WERI-Rb-1 (cell line): Measurements from ENCODE around the gene KRT77.

Experiments used
- DNase-seq: peaks from one replicate; pipeline ENCODE4 v3.0.0-alpha.2; 2020
- H3K27ac ChIP-seq: fragments of 250-450 bp; sonication (Bioruptor Pico); 2 replicates; pipeline ENCODE4 v1.5.1; 2020; ENCODE audit warnings: mild to moderate bottlenecking, moderate library complexity
- H3K27me3 ChIP-seq: fragments of 250-450 bp; sonication (Bioruptor Pico); 2 replicates; pipeline ENCODE4 v1.5.1; 2021; ENCODE audit warnings: mild to moderate bottlenecking, low read depth, moderate library complexity; ENCODE audit not compliant: insufficient read depth, severe bottlenecking
- H3K36me3 ChIP-seq: fragments of 250-450 bp; sonication (Bioruptor Pico); 2 replicates; pipeline ENCODE4 v1.5.1; 2020; ENCODE audit warnings: mild to moderate bottlenecking, moderate library complexity
- H3K4me3 ChIP-seq: 2 replicates; pipeline ENCODE4 v1.5.1; 2011; ENCODE audit warnings: low read depth, mild to moderate bottlenecking, control low read depth, low read length
- H3K9me3 ChIP-seq: fragments of 250-450 bp; sonication (Bioruptor Pico); 2 replicates; pipeline ENCODE4 v1.5.1; 2021; ENCODE audit warnings: mild to moderate bottlenecking, moderate library complexity; ENCODE audit not compliant: severe bottlenecking
- TF ChIP-seq, protein P1 (sequence below): IDR thresholded peaks from 2 replicates; pipeline ENCODE4 v1.5.1; 2011; ENCODE audit warnings: low read depth, mild to moderate bottlenecking, control low read depth, inconsistent platforms, low read length

The KRT77 gene

DNA sequence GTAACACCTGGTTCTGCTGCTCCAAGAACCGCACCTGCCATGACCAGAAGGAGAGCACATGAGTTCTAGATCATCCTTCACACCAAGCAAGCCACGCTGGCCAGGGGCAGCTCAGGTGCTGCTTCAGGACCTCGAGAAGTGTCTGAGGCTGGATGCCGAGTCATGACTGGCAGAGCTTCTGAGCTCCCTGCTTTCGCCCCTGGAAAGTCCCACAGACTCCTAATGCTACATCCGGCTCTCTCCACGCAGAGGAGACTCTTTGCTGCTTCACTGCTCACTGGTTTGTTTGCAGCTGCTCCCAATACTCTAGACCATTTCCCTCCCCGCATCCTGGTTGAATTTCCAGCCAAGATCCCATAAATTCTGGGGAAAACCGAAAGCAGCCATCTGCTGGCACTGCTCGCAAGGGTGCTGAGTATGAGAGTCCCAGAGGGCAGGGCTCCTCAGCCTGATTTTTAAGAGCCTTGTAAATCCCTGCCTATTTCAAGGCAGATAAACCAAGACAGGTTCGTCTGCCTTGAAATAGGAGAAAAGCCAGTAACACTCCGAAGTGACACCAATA, 52.7 kb downstream of the KRT77 start:
- H3K9me3 ChIP-seq = no peaks in the 10 kb centered on the region
- H3K27ac ChIP-seq = no peak overlapping the region
- DNase-seq = no peak
- no peaks in the 10 kb centered on the region for H3K36me3 ChIP-seq
- TF ChIP-seq, protein P1, sequence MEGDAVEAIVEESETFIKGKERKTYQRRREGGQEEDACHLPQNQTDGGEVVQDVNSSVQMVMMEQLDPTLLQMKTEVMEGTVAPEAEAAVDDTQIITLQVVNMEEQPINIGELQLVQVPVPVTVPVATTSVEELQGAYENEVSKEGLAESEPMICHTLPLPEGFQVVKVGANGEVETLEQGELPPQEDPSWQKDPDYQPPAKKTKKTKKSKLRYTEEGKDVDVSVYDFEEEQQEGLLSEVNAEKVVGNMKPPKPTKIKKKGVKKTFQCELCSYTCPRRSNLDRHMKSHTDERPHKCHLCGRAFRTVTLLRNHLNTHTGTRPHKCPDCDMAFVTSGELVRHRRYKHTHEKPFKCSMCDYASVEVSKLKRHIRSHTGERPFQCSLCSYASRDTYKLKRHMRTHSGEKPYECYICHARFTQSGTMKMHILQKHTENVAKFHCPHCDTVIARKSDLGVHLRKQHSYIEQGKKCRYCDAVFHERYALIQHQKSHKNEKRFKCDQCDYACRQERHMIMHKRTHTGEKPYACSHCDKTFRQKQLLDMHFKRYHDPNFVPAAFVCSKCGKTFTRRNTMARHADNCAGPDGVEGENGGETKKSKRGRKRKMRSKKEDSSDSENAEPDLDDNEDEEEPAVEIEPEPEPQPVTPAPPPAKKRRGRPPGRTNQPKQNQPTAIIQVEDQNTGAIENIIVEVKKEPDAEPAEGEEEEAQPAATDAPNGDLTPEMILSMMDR = no peak
- H3K27me3 ChIP-seq = peaks cover 92% of the 10 kb centered on the region
- no peak overlapping the region for H3K4me3 ChIP-seq

DNA sequence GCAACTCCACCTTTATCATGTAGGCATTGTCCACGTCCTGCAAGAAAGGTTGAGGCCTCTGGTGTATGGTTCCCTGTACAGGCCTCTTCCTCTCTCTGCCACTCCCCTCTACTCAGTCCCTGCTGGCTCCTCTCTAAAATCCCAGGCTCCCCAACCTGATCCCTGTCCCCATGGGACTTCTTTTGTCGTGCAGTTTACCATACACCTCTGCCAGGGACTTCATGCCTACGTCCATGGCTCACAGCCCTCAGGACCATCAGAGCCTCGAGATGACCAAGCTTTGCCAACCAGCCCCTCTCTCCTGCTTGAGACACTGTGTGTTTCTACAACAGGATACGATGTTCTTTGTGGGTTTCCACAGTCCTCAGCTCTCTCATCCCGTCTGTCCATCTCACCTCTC, 54.3 kb downstream of the KRT77 start:
- H3K36me3 ChIP-seq = no peaks in the 10 kb centered on the region
- no peak for DNase-seq
- H3K9me3 ChIP-seq = no peaks in the 10 kb centered on the region
- no peak overlapping the region for H3K27ac ChIP-seq
- H3K4me3 ChIP-seq = no peak overlapping the region
- TF ChIP-seq, protein P1 = no peak
- peaks cover 98% of the 10 kb centered on the region for H3K27me3 ChIP-seq

DNA sequence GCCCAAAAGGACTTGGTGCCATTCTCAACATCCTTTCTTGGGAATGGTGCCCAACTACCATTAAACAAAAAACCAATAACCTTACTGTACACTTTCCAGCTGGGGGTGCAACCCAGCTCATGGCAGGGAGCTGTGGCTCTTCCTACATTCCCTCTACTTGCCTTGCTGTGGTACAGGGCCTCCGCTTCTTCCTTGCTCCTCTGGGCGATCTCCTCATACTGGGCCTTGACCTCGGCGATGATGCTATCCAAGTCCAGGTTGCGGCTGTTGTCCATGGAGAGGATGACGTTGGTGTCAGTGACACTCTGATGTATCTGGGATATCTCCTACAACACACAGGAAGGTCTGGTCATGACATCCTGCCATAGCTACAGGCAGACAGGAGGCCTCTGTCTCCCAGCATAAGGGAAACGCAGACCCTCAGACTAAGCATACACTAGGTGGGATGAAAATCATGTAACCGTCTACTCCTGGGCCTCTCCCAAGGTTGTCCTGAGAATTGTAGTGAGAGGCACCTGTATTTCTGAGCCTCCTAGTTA, 55.2 kb downstream of the KRT77 start:
- TF ChIP-seq, protein P1 = no peak
- Histone ChIP-seq H3K27me3 (peaks cover 98% of the 10 kb centered on the region), H3K9me3 (no peaks in the 10 kb centered on the region), H3K27ac (no peak overlapping the region), H3K36me3 (no peaks in the 10 kb centered on the region), H3K4me3 (no peak overlapping the region)
- DNase-seq = no peak

DNA sequence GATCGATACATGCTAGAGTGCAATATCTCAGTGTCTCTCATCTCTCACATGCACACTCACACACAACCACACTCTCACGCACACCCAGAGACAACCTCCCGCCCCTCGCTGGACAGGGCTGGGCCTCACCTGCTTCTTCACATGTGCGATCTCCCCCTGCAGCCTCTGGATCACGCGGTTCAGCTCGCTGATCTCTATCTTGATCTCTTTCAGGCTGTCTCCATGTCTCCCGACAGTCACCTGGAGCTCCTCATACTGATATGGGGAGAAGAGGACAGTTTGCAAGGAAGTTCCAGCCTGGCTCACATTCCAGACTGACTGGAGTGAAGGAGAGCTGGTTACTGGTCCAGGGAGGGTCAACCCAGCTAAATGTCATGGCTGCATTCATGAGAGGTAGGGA, 55.7 kb downstream of the KRT77 start:
- TF ChIP-seq, protein P1 = no peak
- H3K36me3 ChIP-seq = no peaks in the 10 kb centered on the region
- no peak for DNase-seq
- peaks cover 98% of the 10 kb centered on the region for H3K27me3 ChIP-seq
- no peak overlapping the region for H3K27ac ChIP-seq
- no peaks in the 10 kb centered on the region for H3K9me3 ChIP-seq
- no peak overlapping the region for H3K4me3 ChIP-seq

DNA sequence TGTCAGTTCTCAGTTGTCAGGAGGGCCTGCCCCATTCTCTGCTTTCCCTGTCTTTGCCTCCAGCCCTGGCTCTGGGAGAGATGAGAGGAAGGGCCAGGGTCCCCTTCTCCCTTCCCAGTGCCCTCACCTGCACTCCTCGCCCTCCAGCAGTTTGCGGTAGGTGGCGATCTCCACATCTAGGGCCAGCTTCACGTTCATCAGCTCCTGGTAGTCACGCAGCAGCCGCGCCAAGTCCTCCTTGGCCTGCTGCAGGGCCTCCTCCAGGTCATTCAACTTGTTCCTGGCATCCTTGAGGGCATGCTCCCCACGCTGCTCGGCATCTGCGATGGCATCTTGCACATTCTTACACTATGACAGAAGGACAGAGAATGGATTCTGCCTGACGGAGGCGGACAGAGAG, 56.7 kb downstream of the KRT77 start:
- TF ChIP-seq, protein P1 = no peak
- no peak for DNase-seq
- Histone ChIP-seq H3K36me3 (no peaks in the 10 kb centered on the region), H3K27ac (no peak overlapping the region), H3K9me3 (no peaks in the 10 kb centered on the region), H3K27me3 (peaks cover 98% of the 10 kb centered on the region), H3K4me3 (no peak overlapping the region)

DNA sequence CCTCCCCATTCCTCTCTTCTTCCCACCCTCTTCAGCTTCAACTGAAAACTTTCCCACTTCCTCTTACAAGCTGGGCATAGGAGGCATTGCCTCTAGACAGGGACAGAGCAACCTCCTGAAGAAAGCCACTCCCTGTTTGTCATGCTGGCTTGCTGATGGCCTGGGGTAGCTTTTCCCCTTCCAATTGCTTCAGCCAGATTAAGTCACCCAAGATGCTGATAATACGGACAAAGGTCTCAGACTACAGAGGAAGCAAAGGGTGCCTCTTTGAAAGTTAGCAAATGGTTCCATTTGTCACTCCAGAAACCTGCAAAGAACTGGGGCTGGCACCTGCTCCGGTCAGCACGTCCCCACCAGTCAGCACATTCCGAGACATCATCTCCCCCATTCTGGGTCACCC, 57.3 kb downstream of the KRT77 start:
- DNase-seq = no peak
- TF ChIP-seq, protein P1 = no peak
- H3K4me3 ChIP-seq = no peak overlapping the region
- peaks cover 98% of the 10 kb centered on the region for H3K27me3 ChIP-seq
- no peak overlapping the region for H3K27ac ChIP-seq
- no peaks in the 10 kb centered on the region for H3K36me3 ChIP-seq
- H3K9me3 ChIP-seq = no peaks in the 10 kb centered on the region
